ENCODE measurements around the gene APOBEC3F.
"Not testable (repeated sequence)": the region's sequence is repeated elsewhere in the genome, so short reads cannot be mapped to it uniquely, and the experiment has no call there.

DNA sequence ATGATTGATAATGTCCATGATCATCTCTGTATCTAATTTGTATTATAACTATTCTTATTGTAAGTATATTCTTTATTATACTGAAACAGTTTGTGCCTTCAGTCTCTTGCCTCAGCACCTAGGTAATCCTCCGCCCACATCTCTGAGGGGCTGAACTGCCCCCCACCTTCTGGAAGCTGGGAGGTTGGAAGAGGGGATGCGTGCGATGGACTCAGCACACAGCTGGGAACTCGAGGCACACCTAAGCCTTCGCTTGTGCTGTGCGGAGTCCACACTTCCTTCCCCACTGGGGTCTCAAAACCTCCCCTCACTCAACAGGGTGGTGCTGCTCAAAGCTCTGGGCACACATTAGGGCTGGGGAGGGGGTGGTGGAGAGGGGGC, 27.1 kb upstream of the APOBEC3F start:
- TF ChIP-seq POLR2A (IDR thresholded peaks at IDR 0.05; ENCODE audit: extremely low read depth, insufficient read length); MYC (IDR thresholded peaks at IDR 0.05; ENCODE audit: low read depth, low read length): not testable (repeated sequence)
- TF ChIP-seq, protein P1, sequence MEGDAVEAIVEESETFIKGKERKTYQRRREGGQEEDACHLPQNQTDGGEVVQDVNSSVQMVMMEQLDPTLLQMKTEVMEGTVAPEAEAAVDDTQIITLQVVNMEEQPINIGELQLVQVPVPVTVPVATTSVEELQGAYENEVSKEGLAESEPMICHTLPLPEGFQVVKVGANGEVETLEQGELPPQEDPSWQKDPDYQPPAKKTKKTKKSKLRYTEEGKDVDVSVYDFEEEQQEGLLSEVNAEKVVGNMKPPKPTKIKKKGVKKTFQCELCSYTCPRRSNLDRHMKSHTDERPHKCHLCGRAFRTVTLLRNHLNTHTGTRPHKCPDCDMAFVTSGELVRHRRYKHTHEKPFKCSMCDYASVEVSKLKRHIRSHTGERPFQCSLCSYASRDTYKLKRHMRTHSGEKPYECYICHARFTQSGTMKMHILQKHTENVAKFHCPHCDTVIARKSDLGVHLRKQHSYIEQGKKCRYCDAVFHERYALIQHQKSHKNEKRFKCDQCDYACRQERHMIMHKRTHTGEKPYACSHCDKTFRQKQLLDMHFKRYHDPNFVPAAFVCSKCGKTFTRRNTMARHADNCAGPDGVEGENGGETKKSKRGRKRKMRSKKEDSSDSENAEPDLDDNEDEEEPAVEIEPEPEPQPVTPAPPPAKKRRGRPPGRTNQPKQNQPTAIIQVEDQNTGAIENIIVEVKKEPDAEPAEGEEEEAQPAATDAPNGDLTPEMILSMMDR (IDR thresholded peaks at IDR 0.05; ENCODE audit: low read depth, low read length): not testable (repeated sequence)
- TF ChIP-seq, protein P2, sequence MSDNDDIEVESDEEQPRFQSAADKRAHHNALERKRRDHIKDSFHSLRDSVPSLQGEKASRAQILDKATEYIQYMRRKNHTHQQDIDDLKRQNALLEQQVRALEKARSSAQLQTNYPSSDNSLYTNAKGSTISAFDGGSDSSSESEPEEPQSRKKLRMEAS (IDR thresholded peaks at IDR 0.05; ENCODE audit: low read depth, low read length): not testable (repeated sequence)
